Keratinocyte (primary cell): ENCODE results near the gene MUC6. TPM values are rescaled to one million over a fixed set of nuclear protein-coding genes. Genes with fewer than 3 reads are reported as not detected.

ENCODE experiments used
- DNase-seq: peaks from one replicate; pipeline ENCODE4 v3.0.0-alpha.2; 2011; ENCODE audit warnings: low read depth, missing footprints, low spot score
- FAIRE-seq: peaks from 2 replicates; lab custom pipeline; 2011; peaks lifted over from hg19 to GRCh38; lab: Jason Lieb, UNC
- H2AFZ ChIP-seq: 2 replicates; pipeline ENCODE4 v1.6.0; 2012; ENCODE audit warnings: low read length, control low read depth, inconsistent platforms; ENCODE audit not compliant: control insufficient read depth
- H3K27ac ChIP-seq: 2 replicates; pipeline ENCODE4 v1.5.1; 2011; ENCODE audit warnings: low read length; ENCODE audit not compliant: control insufficient read depth, insufficient read depth
- H3K27me3 ChIP-seq: 3 replicates; pipeline ENCODE4 v1.6.0; 2011; ENCODE audit warnings: low read length; ENCODE audit not compliant: control insufficient read depth, insufficient read depth; ENCODE audit errors: extremely low read depth
- H3K36me3 ChIP-seq, 2 experiments: 2 replicates in 1 of 2; 3 replicates in 1 of 2; pipeline ENCODE4 v1.5.1; 2011; ENCODE audit warnings: low read length in 2 of 2, mild to moderate bottlenecking in 1 of 2; ENCODE audit not compliant: control insufficient read depth in 2 of 2, insufficient read depth in 2 of 2; ENCODE audit errors: extremely low read depth in 1 of 2
- H3K4me1 ChIP-seq: 3 replicates; pipeline ENCODE4 v1.5.1; 2011; ENCODE audit warnings: low read length; ENCODE audit not compliant: control insufficient read depth, insufficient read depth; ENCODE audit errors: extremely low read depth
- H3K4me2 ChIP-seq: 3 replicates; pipeline ENCODE4 v1.6.0; 2011; ENCODE audit warnings: low read depth, low read length; ENCODE audit not compliant: control insufficient read depth, insufficient read depth; ENCODE audit errors: extremely low read depth
- H3K4me3 ChIP-seq, 3 experiments: fragments of 200-600 bp in 1 of 3; sonication (generic) in 1 of 3; 2 replicates in 2 of 3; 3 replicates in 1 of 3; pipeline ENCODE4 v1.5.1; 2011 to 2016; ENCODE audit warnings: low read length in 3 of 3, mild to moderate bottlenecking in 3 of 3, control low read depth in 2 of 3, inconsistent platforms in 1 of 3, low read depth in 1 of 3, mixed read lengths in 1 of 3, mixed run types in 1 of 3, moderate library complexity in 1 of 3; ENCODE audit not compliant: control insufficient read depth in 2 of 3, insufficient read depth in 2 of 3; ENCODE audit errors: extremely low read depth in 1 of 3
- H3K79me2 ChIP-seq: 2 replicates; pipeline ENCODE4 v1.6.0; 2012; ENCODE audit warnings: low read length; ENCODE audit not compliant: control insufficient read depth, insufficient read depth
- H3K9ac ChIP-seq: 3 replicates; pipeline ENCODE4 v1.6.0; 2011; ENCODE audit warnings: low read length; ENCODE audit not compliant: control insufficient read depth, insufficient read depth; ENCODE audit errors: extremely low read depth
- H3K9me1 ChIP-seq: 3 replicates; pipeline ENCODE4 v1.6.0; 2011; ENCODE audit warnings: low read length; ENCODE audit not compliant: control insufficient read depth, insufficient read depth; ENCODE audit errors: extremely low read depth
- H3K9me3 ChIP-seq: 2 replicates; pipeline ENCODE4 v1.5.1; 2012; ENCODE audit warnings: low read depth, low read length; ENCODE audit not compliant: control insufficient read depth
- H4K20me1 ChIP-seq: 3 replicates; pipeline ENCODE4 v1.6.0; 2011; ENCODE audit warnings: low read length; ENCODE audit not compliant: control insufficient read depth, insufficient read depth; ENCODE audit errors: extremely low read depth
- EZH2 ChIP-seq: IDR thresholded peaks from one replicate; pipeline ENCODE4 v1.6.1; 2012; ENCODE audit warnings: inconsistent platforms, mild to moderate bottlenecking, low read length, moderate library complexity
- dilution Hi-C: fragments of 300-500 bp; cut with MboI; formaldehyde crosslinking; loops from one replicate; pipeline ENCODE4 v1.7.0; 2020; ENCODE audit warnings: low sequenced_read_pairs; ENCODE audit not compliant: extremely low pct_ligation_motif_present
- polyA plus RNA-seq, 5 experiments: library from polyadenylated mRNA; depleted of rRNA in 3 of 5; stranded (reverse) in 3 of 5; stranded (forward) in 1 of 5; unstranded in 1 of 5; fragments of >200 nt; gene quantifications; 1 replicate in 1 of 5; 2 replicates in 3 of 5; 3 replicates in 1 of 5; pipeline versions ENCODE4 v1.2.1 to v1.2.3, GENCODE V29; 2011 to 2012; ENCODE audit warnings: missing spikeins in 2 of 5, low read depth in 1 of 5, low replicate concordance in 1 of 5
- TF ChIP-seq, protein P1 (sequence below), 3 experiments: IDR thresholded peaks in 1 of 3; conservative IDR thresholded peaks in 1 of 3; optimal IDR thresholded peaks in 1 of 3; 2 replicates in 2 of 3; 3 replicates in 1 of 3; pipeline versions ENCODE3 to v1.5.1; 2011; ENCODE audit warnings: low read length in 3 of 3, mild to moderate bottlenecking in 3 of 3, moderate library complexity in 2 of 3, control low read depth in 1 of 3, inconsistent platforms in 1 of 3; ENCODE audit not compliant: insufficient read depth in 2 of 3; ENCODE audit errors: extremely low read depth in 1 of 3

The MUC6 gene
- polyA plus RNA-seq, 1 donor (not counting 4 experiments of a cell fraction or from before 2014, with no cell fraction given): not detected

DNA sequence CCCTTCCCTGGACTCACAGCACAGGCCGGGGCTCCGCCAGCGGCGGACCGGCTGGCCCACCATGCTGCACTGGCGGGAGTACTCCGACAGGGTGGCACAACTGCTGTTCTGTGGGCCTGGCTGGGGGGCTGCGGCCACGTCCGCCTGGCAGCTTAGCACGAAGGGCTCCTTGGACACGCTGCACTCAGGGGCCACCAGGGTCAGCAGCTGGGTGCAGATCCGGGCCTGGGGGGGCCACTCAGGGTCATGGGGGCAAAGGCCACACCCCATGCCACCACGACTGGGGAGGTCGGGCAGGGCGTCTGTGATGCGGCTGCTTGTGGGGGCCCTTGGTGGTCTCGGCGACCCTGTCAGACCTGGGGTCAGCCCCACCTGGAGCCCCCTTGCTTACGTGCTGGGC lies 6.0 kb downstream of the MUC6 start:
- TF ChIP-seq EZH2: no peak
- TF ChIP-seq, protein P1, sequence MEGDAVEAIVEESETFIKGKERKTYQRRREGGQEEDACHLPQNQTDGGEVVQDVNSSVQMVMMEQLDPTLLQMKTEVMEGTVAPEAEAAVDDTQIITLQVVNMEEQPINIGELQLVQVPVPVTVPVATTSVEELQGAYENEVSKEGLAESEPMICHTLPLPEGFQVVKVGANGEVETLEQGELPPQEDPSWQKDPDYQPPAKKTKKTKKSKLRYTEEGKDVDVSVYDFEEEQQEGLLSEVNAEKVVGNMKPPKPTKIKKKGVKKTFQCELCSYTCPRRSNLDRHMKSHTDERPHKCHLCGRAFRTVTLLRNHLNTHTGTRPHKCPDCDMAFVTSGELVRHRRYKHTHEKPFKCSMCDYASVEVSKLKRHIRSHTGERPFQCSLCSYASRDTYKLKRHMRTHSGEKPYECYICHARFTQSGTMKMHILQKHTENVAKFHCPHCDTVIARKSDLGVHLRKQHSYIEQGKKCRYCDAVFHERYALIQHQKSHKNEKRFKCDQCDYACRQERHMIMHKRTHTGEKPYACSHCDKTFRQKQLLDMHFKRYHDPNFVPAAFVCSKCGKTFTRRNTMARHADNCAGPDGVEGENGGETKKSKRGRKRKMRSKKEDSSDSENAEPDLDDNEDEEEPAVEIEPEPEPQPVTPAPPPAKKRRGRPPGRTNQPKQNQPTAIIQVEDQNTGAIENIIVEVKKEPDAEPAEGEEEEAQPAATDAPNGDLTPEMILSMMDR (optimal IDR thresholded peaks at IDR 0.05 in 1 of 3, IDR thresholded peaks at IDR 0.05 in 1 of 3, conservative IDR thresholded peaks at IDR 0.05 in 1 of 3; ENCODE audit: extremely low read depth in 1 of 3, insufficient read depth in 2 of 3, low read length in 3 of 3): no peak
- Histone ChIP-seq H4K20me1 (no peaks in the 10 kb centered on the region), H3K27ac (no peak overlapping the region), H2AFZ (no peak overlapping the region), H3K9me3 (no peaks in the 10 kb centered on the region), H3K4me1 (no peaks in the 10 kb centered on the region), H3K79me2 (no peaks in the 10 kb centered on the region), H3K4me2 (no peak overlapping the region), H3K4me3 (no peak overlapping the region), H3K36me3 (no peaks in the 10 kb centered on the region), H3K9me1 (no peaks in the 10 kb centered on the region), H3K9ac (no peak overlapping the region), H3K27me3 (peaks cover 4% of the 10 kb centered on the region)
- DNase-seq (no peak), FAIRE-seq (no peak)
- dilution Hi-C loops: no loop called here

DNA sequence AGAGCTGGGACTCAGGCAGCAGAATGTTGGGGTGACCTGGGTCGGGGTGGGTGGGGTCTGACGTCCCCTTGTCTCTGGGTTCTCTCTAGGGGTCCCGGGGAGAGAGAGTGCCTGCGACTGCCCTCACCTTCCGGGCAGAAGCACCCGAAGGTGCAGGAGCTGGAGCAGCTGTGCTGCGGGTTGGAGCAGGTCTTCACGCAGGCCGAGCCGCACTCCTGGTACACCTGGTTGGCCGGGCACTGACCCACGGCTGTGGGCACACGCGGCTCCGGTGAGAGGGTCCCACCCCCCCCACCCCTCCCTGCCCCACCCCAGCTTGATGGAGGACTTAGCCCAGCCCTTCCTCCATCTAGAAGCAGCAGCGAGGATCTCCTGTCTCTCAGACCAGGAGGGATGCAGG lies 6.4 kb downstream of the MUC6 start:
- H3K4me2 ChIP-seq: no peak overlapping the region
- no peaks in the 10 kb centered on the region for H3K79me2 ChIP-seq
- no peak for DNase-seq
- no peak for FAIRE-seq
- no peak overlapping the region for H3K4me3 ChIP-seq
- no peaks in the 10 kb centered on the region for H3K9me3 ChIP-seq
- H3K27ac ChIP-seq: no peak overlapping the region
- no peaks in the 10 kb centered on the region for H3K9me1 ChIP-seq
- H3K4me1 ChIP-seq: no peaks in the 10 kb centered on the region
- TF ChIP-seq, protein P1 (optimal IDR thresholded peaks at IDR 0.05 in 1 of 3, IDR thresholded peaks at IDR 0.05 in 1 of 3, conservative IDR thresholded peaks at IDR 0.05 in 1 of 3; ENCODE audit: extremely low read depth in 1 of 3, insufficient read depth in 2 of 3, low read length in 3 of 3): no peak
- TF ChIP-seq EZH2: no peak
- no peak overlapping the region for H2AFZ ChIP-seq
- H3K9ac ChIP-seq: no peak overlapping the region
- H4K20me1 ChIP-seq: no peaks in the 10 kb centered on the region
- no peaks in the 10 kb centered on the region for H3K36me3 ChIP-seq
- dilution Hi-C loops: no loop called here
- peaks cover 4% of the 10 kb centered on the region for H3K27me3 ChIP-seq
